Middle frontal gyrus (tissue), 1 donor: ENCODE data around the gene PYGM.

Experiments used
- DNase-seq: peaks from one replicate; pipeline ENCODE4 v3.0.0-alpha.2; 2015; ENCODE audit warnings: low spot score; ENCODE audit errors: extremely low spot score

The PYGM gene

GRCh38 chr11:64791781-64792291, 32.1 kb upstream of the PYGM start:
- DNase-seq, result no peak

GRCh38 chr11:64790205-64791095, 30.7 kb upstream of the PYGM start:
- DNase-seq, result no peak

- no peak for DNase-seq
Measured at GRCh38 chr11:64789331-64790204, 29.8 kb upstream of the PYGM start.

GRCh38 chr11:64788321-64789215, 28.8 kb upstream of the PYGM start:
- DNase-seq, result no peak

- no peak for DNase-seq
Measured at GRCh38 chr11:64787526-64788320, 27.9 kb upstream of the PYGM start.

- no peak for DNase-seq
Measured at GRCh38 chr11:64786308-64786707, 26.5 kb upstream of the PYGM start.

GRCh38 chr11:64784813-64785581, 25.2 kb upstream of the PYGM start:
- no peak for DNase-seq

GRCh38 chr11:64778473-64779298, 18.9 kb upstream of the PYGM start, which contains the start of gene SF1:
Gene SF1, minus strand, starts transcription at chr11:64778542. Its CDS starts 150 bp downstream, at chr11:64778392.
- peak; percentile 100 for DNase-seq

GRCh38 chr11:64778223-64778472, 18.4 kb upstream of the PYGM start:
- no peak for DNase-seq

GRCh38 chr11:64777449-64778222, 17.9 kb upstream of the PYGM start:
- DNase-seq, result peak; percentile 76

- DNase-seq, result no peak
Measured at GRCh38 chr11:64776875-64777274, 17.1 kb upstream of the PYGM start.

- DNase-seq, result no peak
Measured at GRCh38 chr11:64776425-64776824, 16.7 kb upstream of the PYGM start.

- DNase-seq, result no peak
Measured at GRCh38 chr11:64774144-64774543, 14.4 kb upstream of the PYGM start.

- DNase-seq, result no peak
Measured at GRCh38 chr11:64772303-64773018, 12.7 kb upstream of the PYGM start.

GRCh38 chr11:64771861-64772260, 12.1 kb upstream of the PYGM start:
- DNase-seq, result no peak

GRCh38 chr11:64770120-64770519, 10.3 kb upstream of the PYGM start:
- no peak for DNase-seq

- no peak for DNase-seq
Measured at GRCh38 chr11:64769283-64769682, 9.5 kb upstream of the PYGM start.
